ENCODE measurements around the gene CLEC16A. TPM values are rescaled to one million over a fixed set of nuclear protein-coding genes. Genes with fewer than 3 reads are reported as not detected.

CLEC16A gene
- total and polyA plus RNA-seq, 9 of the 15 experiments (the other 6 are each of a cell fraction or from before 2014, with no cell fraction given) = 1.00 to 22.3 (median 10.0) TPM

DNA sequence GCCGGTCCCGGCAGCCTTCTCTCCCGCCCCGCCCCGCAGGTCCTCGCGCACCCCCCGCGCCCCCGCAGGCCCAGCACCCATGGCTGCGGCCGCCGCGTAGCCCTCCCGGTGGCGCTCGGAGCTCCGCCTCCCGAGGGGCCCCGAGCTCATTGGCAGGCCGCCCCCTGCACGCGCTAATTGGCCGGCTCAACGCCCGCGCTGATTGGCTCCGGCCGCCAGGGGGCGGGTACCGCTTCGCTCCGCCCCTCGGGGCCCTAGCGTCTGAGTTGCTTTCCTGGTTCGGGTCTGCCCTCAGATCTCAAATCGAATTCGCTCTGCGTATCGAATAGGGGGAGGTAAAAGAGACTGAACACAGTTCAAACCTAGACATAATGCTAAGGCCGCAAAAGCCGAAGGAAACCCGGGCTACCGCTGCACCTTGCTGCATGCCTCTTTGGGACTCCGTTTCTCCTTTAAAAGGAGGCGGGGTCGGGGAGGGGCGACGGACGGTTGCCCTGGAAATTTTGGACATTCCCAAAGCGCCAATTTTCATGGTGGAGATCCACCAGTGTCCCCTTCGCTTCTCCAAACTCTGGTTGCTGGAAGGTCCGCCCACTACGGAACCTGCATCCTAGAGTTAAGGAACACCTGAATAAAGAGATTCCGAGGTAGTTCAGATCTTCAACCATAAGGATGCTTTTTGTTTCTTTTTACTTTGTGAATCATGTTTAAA is 1.9 kb upstream of the CLEC16A start, which contains the start of gene DEXI (continued):
- TF ChIP-seq SP1 (CRISPR knock-in tag; IDR thresholded peaks at IDR 0.05) (peak; percentile 89), RBFOX2 (IDR thresholded peaks at IDR 0.05; ENCODE audit: low read depth, low read length) (peak; percentile 80), NFYB (IDR thresholded peaks at IDR 0.05; ENCODE audit: extremely low read depth, insufficient read length) (peak; percentile 62), CBFB (CRISPR knock-in tag; IDR thresholded peaks at IDR 0.05) (no peak), ZFPM2 (CRISPR knock-in tag; IDR thresholded peaks at IDR 0.05) (no peak), POLR2G (IDR thresholded peaks at IDR 0.05; ENCODE audit: low read depth, low read length) (peak; percentile 85), YY1 (IDR thresholded peaks at IDR 0.05; ENCODE audit: borderline replicate concordance in 1 of 3, control insufficient read depth in 1 of 3, extremely low read depth in 1 of 3, insufficient read depth in 3 of 3, insufficient read length in 1 of 3, insufficient replicate concordance in 2 of 3, low read depth in 1 of 3, low read length in 2 of 3) (peak in 2 of 3 experiments; percentile 63 to 75), RBM25 (IDR thresholded peaks at IDR 0.05; ENCODE audit: low read depth, low read length, severe bottlenecking) (peak; percentile 96), JUNB (CRISPR knock-in tag; conservative IDR thresholded peaks at IDR 0.05) (no peak), TAF1 (IDR thresholded peaks at IDR 0.05; ENCODE audit: control insufficient read depth, extremely low read depth, insufficient read depth, low read length, severe bottlenecking) (peak; percentile 47), EHMT2 (IDR thresholded peaks at IDR 0.05) (no peak), HMGN3 (IDR thresholded peaks at IDR 0.05; ENCODE audit: borderline replicate concordance, extremely low read depth, insufficient read length, low read depth, low read length) (peak; percentile 50), FOS (IDR thresholded peaks at IDR 0.05; ENCODE audit: extremely low read depth, insufficient read length) (peak; percentile 57), MYC (IDR thresholded peaks at IDR 0.05; ENCODE audit: low read depth, low read length) (0 out of 2 replicates have a peak, but pooled peaks have one; percentile 31), MYC (CRISPR knock-in tag; IDR thresholded peaks at IDR 0.05; ENCODE audit: borderline replicate concordance, low read depth) (no peak), PHB (CRISPR knock-in tag; IDR thresholded peaks at IDR 0.05) (no peak)
- TF ChIP-seq, protein P1, sequence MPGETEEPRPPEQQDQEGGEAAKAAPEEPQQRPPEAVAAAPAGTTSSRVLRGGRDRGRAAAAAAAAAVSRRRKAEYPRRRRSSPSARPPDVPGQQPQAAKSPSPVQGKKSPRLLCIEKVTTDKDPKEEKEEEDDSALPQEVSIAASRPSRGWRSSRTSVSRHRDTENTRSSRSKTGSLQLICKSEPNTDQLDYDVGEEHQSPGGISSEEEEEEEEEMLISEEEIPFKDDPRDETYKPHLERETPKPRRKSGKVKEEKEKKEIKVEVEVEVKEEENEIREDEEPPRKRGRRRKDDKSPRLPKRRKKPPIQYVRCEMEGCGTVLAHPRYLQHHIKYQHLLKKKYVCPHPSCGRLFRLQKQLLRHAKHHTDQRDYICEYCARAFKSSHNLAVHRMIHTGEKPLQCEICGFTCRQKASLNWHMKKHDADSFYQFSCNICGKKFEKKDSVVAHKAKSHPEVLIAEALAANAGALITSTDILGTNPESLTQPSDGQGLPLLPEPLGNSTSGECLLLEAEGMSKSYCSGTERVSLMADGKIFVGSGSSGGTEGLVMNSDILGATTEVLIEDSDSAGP (CRISPR knock-in tag; IDR thresholded peaks at IDR 0.05) = peak; percentile 95
- TF ChIP-seq, protein P2, sequence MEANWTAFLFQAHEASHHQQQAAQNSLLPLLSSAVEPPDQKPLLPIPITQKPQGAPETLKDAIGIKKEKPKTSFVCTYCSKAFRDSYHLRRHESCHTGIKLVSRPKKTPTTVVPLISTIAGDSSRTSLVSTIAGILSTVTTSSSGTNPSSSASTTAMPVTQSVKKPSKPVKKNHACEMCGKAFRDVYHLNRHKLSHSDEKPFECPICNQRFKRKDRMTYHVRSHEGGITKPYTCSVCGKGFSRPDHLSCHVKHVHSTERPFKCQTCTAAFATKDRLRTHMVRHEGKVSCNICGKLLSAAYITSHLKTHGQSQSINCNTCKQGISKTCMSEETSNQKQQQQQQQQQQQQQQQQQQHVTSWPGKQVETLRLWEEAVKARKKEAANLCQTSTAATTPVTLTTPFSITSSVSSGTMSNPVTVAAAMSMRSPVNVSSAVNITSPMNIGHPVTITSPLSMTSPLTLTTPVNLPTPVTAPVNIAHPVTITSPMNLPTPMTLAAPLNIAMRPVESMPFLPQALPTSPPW (CRISPR knock-in tag; IDR thresholded peaks at IDR 0.05) = peak; percentile 92
- TF ChIP-seq, protein P3, sequence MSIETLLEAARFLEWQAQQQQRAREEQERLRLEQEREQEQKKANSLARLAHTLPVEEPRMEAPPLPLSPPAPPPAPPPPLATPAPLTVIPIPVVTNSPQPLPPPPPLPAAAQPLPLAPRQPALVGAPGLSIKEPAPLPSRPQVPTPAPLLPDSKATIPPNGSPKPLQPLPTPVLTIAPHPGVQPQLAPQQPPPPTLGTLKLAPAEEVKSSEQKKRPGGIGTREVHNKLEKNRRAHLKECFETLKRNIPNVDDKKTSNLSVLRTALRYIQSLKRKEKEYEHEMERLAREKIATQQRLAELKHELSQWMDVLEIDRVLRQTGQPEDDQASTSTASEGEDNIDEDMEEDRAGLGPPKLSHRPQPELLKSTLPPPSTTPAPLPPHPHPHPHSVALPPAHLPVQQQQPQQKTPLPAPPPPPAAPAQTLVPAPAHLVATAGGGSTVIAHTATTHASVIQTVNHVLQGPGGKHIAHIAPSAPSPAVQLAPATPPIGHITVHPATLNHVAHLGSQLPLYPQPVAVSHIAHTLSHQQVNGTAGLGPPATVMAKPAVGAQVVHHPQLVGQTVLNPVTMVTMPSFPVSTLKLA (conservative IDR thresholded peaks at IDR 0.05) = peak in 1 of 2 experiments; percentile 62; a peak in 2 of 4 replicates
- TF ChIP-seq, protein P4, sequence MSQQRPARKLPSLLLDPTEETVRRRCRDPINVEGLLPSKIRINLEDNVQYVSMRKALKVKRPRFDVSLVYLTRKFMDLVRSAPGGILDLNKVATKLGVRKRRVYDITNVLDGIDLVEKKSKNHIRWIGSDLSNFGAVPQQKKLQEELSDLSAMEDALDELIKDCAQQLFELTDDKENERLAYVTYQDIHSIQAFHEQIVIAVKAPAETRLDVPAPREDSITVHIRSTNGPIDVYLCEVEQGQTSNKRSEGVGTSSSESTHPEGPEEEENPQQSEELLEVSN (IDR thresholded peaks at IDR 0.05; ENCODE audit: borderline replicate concordance in 1 of 2, extremely low read depth in 1 of 2, insufficient read depth in 1 of 2, insufficient read length in 1 of 2, low read depth in 1 of 2, low read length in 1 of 2, poor library complexity in 1 of 2, severe bottlenecking in 1 of 2) = peak in 1 of 2 experiments; percentile 39

Measured in K562 (cell line).